H1 (cell line): ENCODE measurements around the gene CTNNA3. TPM values are rescaled to one million over a fixed set of nuclear protein-coding genes. Genes with fewer than 3 reads are reported as not detected.

Experiments
- BACH1 ChIP-seq: IDR thresholded peaks from 2 replicates; pipeline ENCODE4 v1.6.1; 2012; ENCODE audit warnings: low read length, improper control_type of control experiment
- BCL11A ChIP-seq, 2 experiments: IDR thresholded peaks; one replicate each; pipeline ENCODE4 v1.6.1; 2011; ENCODE audit warnings: low read depth in 2 of 2, low read length in 2 of 2, mild to moderate bottlenecking in 2 of 2
- CHD2 ChIP-seq: IDR thresholded peaks from 2 replicates; pipeline ENCODE4 v1.6.1; 2012; ENCODE audit warnings: low read length, improper control_type of control experiment
- CHD7 ChIP-seq: fragments of 300-600 bp; sonication (generic); IDR thresholded peaks from 2 replicates; pipeline ENCODE4 v1.7.1; 2012; ENCODE audit warnings: low read length, moderate library complexity, mild to moderate bottlenecking, inconsistent platforms; ENCODE audit not compliant: insufficient replicate concordance
- HDAC2 ChIP-seq, 2 experiments: fragments of 300-600 bp in 1 of 2; sonication (generic) in 1 of 2; IDR thresholded peaks; 2 replicates each; pipeline ENCODE4 v1.6.1; 2011 to 2012; ENCODE audit warnings: low read depth in 2 of 2, low read length in 2 of 2, mild to moderate bottlenecking in 2 of 2, moderate library complexity in 2 of 2, borderline replicate concordance in 1 of 2, inconsistent platforms in 1 of 2
- SP2 ChIP-seq: IDR thresholded peaks from 2 replicates; pipeline ENCODE4 v1.6.1; 2012; ENCODE audit warnings: mild to moderate bottlenecking, low read length, inconsistent platforms
- SP4 ChIP-seq: IDR thresholded peaks from 2 replicates; pipeline ENCODE4 v1.6.1; 2012; ENCODE audit warnings: low read length, inconsistent platforms
- polyA plus RNA-seq, 7 experiments: library from polyadenylated mRNA; depleted of rRNA in 3 of 7; stranded (reverse) in 5 of 7; unstranded in 2 of 7; fragments of >200 nt in 5 of 7; fragments of 200-250 nt in 2 of 7; gene quantifications; 1 replicate in 5 of 7; 2 replicates in 1 of 7; 4 replicates in 1 of 7; pipeline versions ENCODE4 v1.2.1 to v1.2.3, GENCODE V29; 2011 to 2013; ENCODE audit warnings: missing spikeins in 2 of 7, mixed read lengths in 2 of 7
- total RNA-seq: library from RNA; stranded (reverse); fragmentation: NEBNext Ultra II Directional; extraction: Animal tissue kit (Norgen Biotek cat#: 25700); gene quantifications from 2 replicates; pipeline ENCODE4 v1.2.1, GENCODE V29; 2021
- TF ChIP-seq, protein P1 (sequence below): IDR thresholded peaks from 2 replicates; pipeline ENCODE4 v1.6.1; 2012; ENCODE audit warnings: low read length, inconsistent platforms

The CTNNA3 gene
- total and polyA plus RNA-seq, 2 of the 8 experiments (the other 6 are each of a cell fraction or from before 2014, with no cell fraction given): 1.3 to 1.5 TPM

DNA sequence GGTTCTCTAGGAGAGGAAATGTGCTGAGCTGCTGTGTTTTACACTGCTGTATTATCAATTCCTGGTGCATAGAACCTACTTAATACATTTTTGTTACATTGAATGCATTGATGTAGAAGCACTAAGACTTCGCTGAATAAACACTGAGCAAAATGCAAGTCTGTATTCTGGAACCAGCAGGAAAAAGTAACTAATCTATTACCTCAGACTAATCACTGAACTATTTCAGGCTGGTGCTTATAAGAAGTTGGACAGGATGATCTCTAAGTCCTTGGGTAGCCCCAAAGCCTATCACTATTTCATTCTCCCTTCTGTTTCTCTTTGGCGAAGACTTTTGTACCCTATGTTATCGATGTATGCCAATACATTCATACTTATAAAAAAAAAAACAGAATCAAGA is 857.3 kb downstream of the CTNNA3 start (continued):
- TF ChIP-seq SP2: no peak
- no peak for TF ChIP-seq HDAC2 (IDR thresholded peaks at IDR 0.05; ENCODE audit: borderline replicate concordance in 1 of 2, low read depth in 2 of 2, low read length in 2 of 2)
- no peak for TF ChIP-seq CHD2
- TF ChIP-seq, protein P1, sequence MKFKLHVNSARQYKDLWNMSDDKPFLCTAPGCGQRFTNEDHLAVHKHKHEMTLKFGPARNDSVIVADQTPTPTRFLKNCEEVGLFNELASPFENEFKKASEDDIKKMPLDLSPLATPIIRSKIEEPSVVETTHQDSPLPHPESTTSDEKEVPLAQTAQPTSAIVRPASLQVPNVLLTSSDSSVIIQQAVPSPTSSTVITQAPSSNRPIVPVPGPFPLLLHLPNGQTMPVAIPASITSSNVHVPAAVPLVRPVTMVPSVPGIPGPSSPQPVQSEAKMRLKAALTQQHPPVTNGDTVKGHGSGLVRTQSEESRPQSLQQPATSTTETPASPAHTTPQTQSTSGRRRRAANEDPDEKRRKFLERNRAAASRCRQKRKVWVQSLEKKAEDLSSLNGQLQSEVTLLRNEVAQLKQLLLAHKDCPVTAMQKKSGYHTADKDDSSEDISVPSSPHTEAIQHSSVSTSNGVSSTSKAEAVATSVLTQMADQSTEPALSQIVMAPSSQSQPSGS: no peak
- no peak for TF ChIP-seq CHD7
- TF ChIP-seq SP4: no peak
- no peak for TF ChIP-seq BCL11A (IDR thresholded peaks at IDR 0.05; ENCODE audit: low read depth in 2 of 2, low read length in 2 of 2)
- no peak for TF ChIP-seq BACH1
